H1 (cell line): ENCODE data around the gene DKK3. TPM values are rescaled to one million over a fixed set of nuclear protein-coding genes. Genes with fewer than 3 reads are reported as not detected.

Experiments used
- CTCF ChIA-PET: fragments of 300-600 bp; sonication (Branson Sonifier 250); formaldehyde crosslinking; loops from one replicate; lab custom pipeline; 2021; ENCODE audit not compliant: partially characterized antibody; lab: Charles Lee
- POLR2A ChIA-PET: fragments of 300-600 bp; sonication (Branson Sonifier 250); formaldehyde crosslinking; loops from one replicate; lab custom pipeline; 2021; ENCODE audit warnings: inconsistent platforms; ENCODE audit not compliant: partially characterized antibody; lab: Charles Lee
- DNase-seq, 2 experiments: peaks; one replicate each; pipeline versions ENCODE4 v3.0.0 to v3.0.0-alpha.2; 2010 to 2022; ENCODE audit warnings: low spot score in 2 of 2, low read depth in 1 of 2, mixed read lengths in 1 of 2
- FAIRE-seq: peaks from 2 replicates; lab custom pipeline; 2011; peaks lifted over from hg19 to GRCh38; lab: Jason Lieb, UNC
- H2AFZ ChIP-seq: 2 replicates; pipeline ENCODE4 v1.8.1; 2012; ENCODE audit warnings: low read length, inconsistent platforms
- H2AK5ac ChIP-seq: 2 replicates; pipeline ENCODE4 v1.6.1; 2013; ENCODE audit warnings: low read depth, low read length
- H2BK120ac ChIP-seq: replicated peaks from 2 replicates; pipeline ENCODE3; 2013; ENCODE audit warnings: low read depth, low read length, inconsistent platforms
- H2BK12ac ChIP-seq: 2 replicates; pipeline ENCODE4 v1.6.1; 2013; ENCODE audit warnings: low read depth, low read length
- H2BK15ac ChIP-seq: 2 replicates; pipeline ENCODE4 v1.6.1; 2013; ENCODE audit warnings: low read length
- H2BK20ac ChIP-seq: 2 replicates; pipeline ENCODE4 v1.6.1; 2013; ENCODE audit warnings: low read length
- H2BK5ac ChIP-seq: 2 replicates; pipeline ENCODE4 v1.6.1; 2013; ENCODE audit warnings: low read depth, low read length
- H3K14ac ChIP-seq: 2 replicates; pipeline ENCODE4 v1.6.1; 2013; ENCODE audit warnings: inconsistent platforms; ENCODE audit not compliant: insufficient read length
- H3K18ac ChIP-seq: 2 replicates; pipeline ENCODE4 v1.6.1; 2013; ENCODE audit warnings: low read length; ENCODE audit errors: extremely low read depth
- H3K23ac ChIP-seq: 2 replicates; pipeline ENCODE4 v1.6.1; 2013; ENCODE audit warnings: inconsistent platforms; ENCODE audit not compliant: insufficient read length
- H3K23me2 ChIP-seq: 2 replicates; pipeline ENCODE4 v1.6.1; 2013; ENCODE audit warnings: low read depth, low read length
- H3K27ac ChIP-seq: 2 replicates; pipeline ENCODE4 v1.6.1; 2011; ENCODE audit warnings: low read depth, low read length, inconsistent platforms
- H3K27me3 ChIP-seq, 4 experiments: replicated peaks in 1 of 4; 1 replicate in 1 of 4; 2 replicates in 3 of 4; pipeline versions ENCODE4 v1.6.1 to v1.8.1; 2011 to 2013; ENCODE audit warnings: low read length in 3 of 4, mild to moderate bottlenecking in 3 of 4, inconsistent platforms in 2 of 4, mixed read lengths in 2 of 4, moderate library complexity in 1 of 4; ENCODE audit not compliant: control insufficient read depth in 3 of 4, insufficient read depth in 3 of 4; ENCODE audit errors: extremely low read depth in 1 of 4
- H3K36me3 ChIP-seq, 4 experiments: 2 replicates each; pipeline versions ENCODE4 v1.6.1 to v1.8.1; 2011 to 2013; ENCODE audit warnings: mild to moderate bottlenecking in 4 of 4, low read length in 3 of 4, moderate library complexity in 2 of 4, control low read depth in 1 of 4, inconsistent platforms in 1 of 4; ENCODE audit not compliant: insufficient read depth in 4 of 4, control insufficient read depth in 2 of 4
- H3K4ac ChIP-seq: replicated peaks from 2 replicates; pipeline ENCODE3; 2013; ENCODE audit warnings: low read length, low read depth, mixed read lengths, inconsistent platforms; ENCODE audit not compliant: insufficient read length
- H3K4me1 ChIP-seq, 4 experiments: replicated peaks in 1 of 4; 1 replicate in 1 of 4; 2 replicates in 3 of 4; pipeline versions ENCODE4 v1.6.1 to v1.8.1; 2011 to 2013; ENCODE audit warnings: low read length in 3 of 4, inconsistent platforms in 2 of 4, mixed read lengths in 1 of 4; ENCODE audit not compliant: insufficient read depth in 4 of 4, control insufficient read depth in 3 of 4
- H3K4me2 ChIP-seq, 2 experiments: 2 replicates each; pipeline versions ENCODE4 v1.6.1 to v1.8.1; 2011 to 2013; ENCODE audit warnings: low read depth in 2 of 2, low read length in 2 of 2, control low read depth in 1 of 2, inconsistent platforms in 1 of 2, mild to moderate bottlenecking in 1 of 2; ENCODE audit not compliant: insufficient read depth in 1 of 2
- H3K4me3 ChIP-seq, 4 experiments: fragments of 200-600, 300-600 bp in 1 of 4; sonication (generic), shearing (Covaris generic), sonication (Bioruptor Twin) in 1 of 4; 2 replicates each; pipeline versions ENCODE4 v1.5.1 to v1.8.1; 2011 to 2016; ENCODE audit warnings: low read length in 4 of 4, low read depth in 3 of 4, control low read depth in 2 of 4, inconsistent platforms in 2 of 4, mild to moderate bottlenecking in 2 of 4, mixed read lengths in 1 of 4, moderate library complexity in 1 of 4; ENCODE audit not compliant: insufficient read depth in 2 of 4; ENCODE audit errors: extremely low read depth in 1 of 4
- H3K56ac ChIP-seq: replicated peaks from 2 replicates; pipeline ENCODE3; 2013; ENCODE audit warnings: low read depth, mild to moderate bottlenecking, mixed read lengths, low read length, inconsistent platforms; ENCODE audit not compliant: insufficient read length
- H3K79me1 ChIP-seq: 2 replicates; pipeline ENCODE4 v1.6.1; 2013; ENCODE audit warnings: low read depth, low read length, control low read depth
- H3K79me2 ChIP-seq, 2 experiments: 2 replicates each; pipeline versions ENCODE4 v1.6.1 to v1.8.1; 2012 to 2013; ENCODE audit warnings: low read length in 2 of 2, mild to moderate bottlenecking in 2 of 2, inconsistent platforms in 1 of 2; ENCODE audit not compliant: insufficient read depth in 2 of 2, control insufficient read depth in 1 of 2
- H3K9ac ChIP-seq, 4 experiments: replicated peaks in 1 of 4; 1 replicate in 1 of 4; 2 replicates in 3 of 4; pipeline versions ENCODE4 v1.6.1 to v1.8.1; 2011 to 2013; ENCODE audit warnings: low read depth in 3 of 4, low read length in 3 of 4, control low read depth in 2 of 4, mild to moderate bottlenecking in 2 of 4, moderate library complexity in 2 of 4, inconsistent platforms in 1 of 4; ENCODE audit errors: extremely low read depth in 1 of 4
- H3K9me3 ChIP-seq, 2 experiments: 2 replicates each; pipeline versions ENCODE4 v1.6.1 to v1.8.1; 2012 to 2013; ENCODE audit warnings: mild to moderate bottlenecking in 2 of 2, moderate library complexity in 2 of 2, control low read depth in 1 of 2, inconsistent platforms in 1 of 2, low read depth in 1 of 2, low read length in 1 of 2, mixed read lengths in 1 of 2; ENCODE audit not compliant: insufficient read depth in 2 of 2
- H4K20me1 ChIP-seq, 2 experiments: replicated peaks in 1 of 2; 2 replicates each; pipeline versions ENCODE3 to v1.8.1; 2011 to 2013; ENCODE audit warnings: inconsistent platforms in 2 of 2, low read length in 2 of 2, mild to moderate bottlenecking in 1 of 2; ENCODE audit not compliant: insufficient read depth in 2 of 2, control insufficient read depth in 1 of 2
- H4K5ac ChIP-seq: 2 replicates; pipeline ENCODE4 v1.6.1; 2013; ENCODE audit warnings: low read length, low read depth, mixed read lengths, inconsistent platforms; ENCODE audit not compliant: insufficient read length
- H4K8ac ChIP-seq: 2 replicates; pipeline ENCODE4 v1.8.0; 2013; ENCODE audit warnings: mild to moderate bottlenecking, moderate library complexity, low read length, inconsistent platforms; ENCODE audit not compliant: insufficient read depth; ENCODE audit errors: extremely low read depth
- H4K91ac ChIP-seq: replicated peaks from 2 replicates; pipeline ENCODE3; 2013; ENCODE audit warnings: low read length, mixed read lengths, inconsistent platforms; ENCODE audit not compliant: insufficient read length
- CHD1 ChIP-seq: IDR thresholded peaks from 2 replicates; pipeline ENCODE4 v1.6.1; 2012; ENCODE audit warnings: low read depth, low read length, improper control_type of control experiment
- TBP ChIP-seq: IDR thresholded peaks from 2 replicates; pipeline ENCODE4 v1.6.1; 2011; ENCODE audit warnings: low read depth, low read length, improper control_type of control experiment
- WGBS, 2 experiments: shearing (Covaris generic) in 1 of 2; methylation state at CpG; one replicate each; pipeline versions ENCODE4 v1.1.6 to v1.1.7; 2013 to 2015; ENCODE audit warnings: low lambda C conversion rate in 2 of 2, mixed read lengths in 2 of 2, inconsistent platforms in 1 of 2, low coverage in 1 of 2, missing lambda C conversion rate in 1 of 2; ENCODE audit not compliant: insufficient replicate concordance in 2 of 2, insufficient coverage in 1 of 2, insufficient read length in 1 of 2; ENCODE audit errors: extremely low coverage in 1 of 2, missing lambda C conversion rate in 1 of 2; 5-methylcytosine and 5-hydroxymethylcytosine counted together
- polyA plus RNA-seq, 7 experiments: library from polyadenylated mRNA; depleted of rRNA in 3 of 7; stranded (reverse) in 5 of 7; unstranded in 2 of 7; fragments of >200 nt in 5 of 7; fragments of 200-250 nt in 2 of 7; gene quantifications; 1 replicate in 5 of 7; 2 replicates in 1 of 7; 4 replicates in 1 of 7; pipeline versions ENCODE4 v1.2.1 to v1.2.3, GENCODE V29; 2011 to 2013; ENCODE audit warnings: missing spikeins in 2 of 7, mixed read lengths in 2 of 7
- total RNA-seq: library from RNA; stranded (reverse); fragmentation: NEBNext Ultra II Directional; extraction: Animal tissue kit (Norgen Biotek cat#: 25700); gene quantifications from 2 replicates; pipeline ENCODE4 v1.2.1, GENCODE V29; 2021

The DKK3 gene
- total and polyA plus RNA-seq, 2 of the 8 experiments (the other 6 are each of a cell fraction or from before 2014, with no cell fraction given) = 30.0 to 40.1 TPM

GRCh38 chr11:12026331-12027211 lies 18.1 kb upstream of the DKK3 start:
- 88% methylated on average over 4 of the region's 4 CpGs; no CpG with 5 or more reads in 1 of the 2 experiments for WGBS, 2 experiments
- POLR2A ChIA-PET = no interaction called here

More at GRCh38 chr11:12026331-12027211, 18.1 kb upstream of the DKK3 start:
- Histone ChIP-seq H3K4me2 (no peak overlapping the region), H2AFZ (no peak overlapping the region), H2BK120ac (no peak overlapping the region), H2AK5ac (no peak overlapping the region), H4K91ac (no peak overlapping the region), H3K56ac (no peak overlapping the region), H3K79me2 (no peaks in the 10 kb centered on the region), H3K4me1 (no peaks in the 10 kb centered on the region), H3K14ac (no peak overlapping the region), H2BK12ac (no peak overlapping the region), H3K23ac (no peak overlapping the region), H3K27ac (no peak overlapping the region), H4K5ac (no peak overlapping the region), H3K36me3 (no peaks in the 10 kb centered on the region), H4K20me1 (no peaks in the 10 kb centered on the region), H2BK15ac (no peak overlapping the region), H3K18ac (no peak overlapping the region), H3K4ac (no peak overlapping the region), H3K4me3 (no peak overlapping the region), H2BK20ac (no peak overlapping the region), H4K8ac (no peak overlapping the region), H3K23me2 (no peaks in the 10 kb centered on the region), H2BK5ac (no peak overlapping the region), H3K27me3 (no peaks in the 10 kb centered on the region), H3K9me3 (peaks cover 13 to 14% of the 10 kb centered on the region in 2 experiments; a peak in 2 of 4 replicates), H3K9ac (no peak overlapping the region), H3K79me1 (no peaks in the 10 kb centered on the region)
- no peak for TF ChIP-seq CHD1
- no peak for TF ChIP-seq TBP
- no peak for FAIRE-seq
- CTCF ChIA-PET = interaction anchor here (0.6 to 3.7 kb wide), 3 partner anchors 17 to 38 kb away, joined by 4 to 18 read pairs (median 4); no protein-coding TSS in a partner anchor
- DNase-seq = no peak
